ENCODE measurements around the gene SLCO4A1. TPM values are rescaled to one million over a fixed set of nuclear protein-coding genes. Genes with fewer than 3 reads are reported as not detected.

Gene SLCO4A1
- total RNA-seq, 2 donors from 2014 or later, result 2.9 to 5.0 TPM

DNA sequence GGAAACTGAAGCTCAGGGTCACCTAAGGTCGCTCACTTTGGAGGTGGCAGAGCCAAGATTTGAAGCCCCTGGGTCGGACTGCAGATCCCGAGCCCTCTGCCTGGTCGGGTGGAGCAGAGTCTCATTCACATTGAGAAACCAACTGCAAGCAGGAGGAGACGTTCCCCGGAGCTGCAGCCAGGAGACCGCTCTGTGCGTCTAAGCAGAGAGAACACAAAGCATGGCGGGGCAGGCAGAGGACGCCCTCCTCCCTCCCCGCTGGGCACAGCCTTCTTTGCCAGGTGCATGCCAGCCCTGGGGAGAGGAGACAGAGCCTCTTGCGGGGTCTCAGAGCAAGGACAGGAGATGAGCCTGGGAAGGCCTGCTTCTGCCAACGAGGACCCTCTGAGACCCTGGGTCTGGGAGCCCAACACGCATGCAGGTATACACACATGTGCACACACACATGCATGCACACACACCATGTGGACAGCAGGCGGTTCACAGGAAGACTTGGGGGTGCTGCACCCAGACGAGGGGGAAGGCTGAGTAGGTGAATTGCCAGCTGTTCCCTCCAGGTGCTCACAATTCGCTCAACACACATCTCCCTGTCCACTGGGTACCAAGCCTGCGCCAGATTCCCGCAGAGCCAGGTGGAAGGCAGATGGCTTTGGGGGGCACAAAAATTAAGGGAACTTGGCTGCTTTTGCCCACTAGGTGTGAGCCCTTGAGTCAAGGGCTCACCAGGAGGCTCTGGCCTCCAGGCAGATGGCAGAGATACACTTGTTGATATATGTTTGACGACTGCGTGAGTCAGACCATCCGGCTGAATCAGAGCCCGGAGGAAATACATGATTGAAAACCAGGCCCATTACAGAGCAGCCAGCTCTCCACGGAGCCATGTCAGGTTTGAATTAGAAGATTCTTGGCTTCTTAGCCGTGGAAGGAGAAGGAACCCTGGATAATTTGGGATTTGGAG lies 60.9 kb downstream of the SLCO4A1 start:
- TF ChIP-seq, protein P1, sequence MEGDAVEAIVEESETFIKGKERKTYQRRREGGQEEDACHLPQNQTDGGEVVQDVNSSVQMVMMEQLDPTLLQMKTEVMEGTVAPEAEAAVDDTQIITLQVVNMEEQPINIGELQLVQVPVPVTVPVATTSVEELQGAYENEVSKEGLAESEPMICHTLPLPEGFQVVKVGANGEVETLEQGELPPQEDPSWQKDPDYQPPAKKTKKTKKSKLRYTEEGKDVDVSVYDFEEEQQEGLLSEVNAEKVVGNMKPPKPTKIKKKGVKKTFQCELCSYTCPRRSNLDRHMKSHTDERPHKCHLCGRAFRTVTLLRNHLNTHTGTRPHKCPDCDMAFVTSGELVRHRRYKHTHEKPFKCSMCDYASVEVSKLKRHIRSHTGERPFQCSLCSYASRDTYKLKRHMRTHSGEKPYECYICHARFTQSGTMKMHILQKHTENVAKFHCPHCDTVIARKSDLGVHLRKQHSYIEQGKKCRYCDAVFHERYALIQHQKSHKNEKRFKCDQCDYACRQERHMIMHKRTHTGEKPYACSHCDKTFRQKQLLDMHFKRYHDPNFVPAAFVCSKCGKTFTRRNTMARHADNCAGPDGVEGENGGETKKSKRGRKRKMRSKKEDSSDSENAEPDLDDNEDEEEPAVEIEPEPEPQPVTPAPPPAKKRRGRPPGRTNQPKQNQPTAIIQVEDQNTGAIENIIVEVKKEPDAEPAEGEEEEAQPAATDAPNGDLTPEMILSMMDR (conservative IDR thresholded peaks at IDR 0.05), result no peak
- DNase-seq, result no peak
- Histone ChIP-seq H3K9ac (ENCODE audit: extremely low read depth, low read length, poor library complexity, severe bottlenecking) (no peak overlapping the region), H3K4me3 (ENCODE audit: low read length) (no peak overlapping the region), H3K9me3 (ENCODE audit: control insufficient read depth, low read length) (no peaks in the 10 kb centered on the region), H3K27ac (ENCODE audit: low read depth, low read length) (no peak overlapping the region), H3K36me3 (ENCODE audit: control insufficient read depth, insufficient read depth, low read length) (no peaks in the 10 kb centered on the region), H3K4me1 (ENCODE audit: control insufficient read depth, insufficient read depth, low read length) (peaks cover 2% of the 10 kb centered on the region), H3K27me3 (ENCODE audit: control insufficient read depth, insufficient read depth, low read length, poor library complexity, severe bottlenecking) (peaks cover 14% of the 10 kb centered on the region)
- no peak overlapping the region for H3K27ac Mint-ChIP-seq
- H3K27me3 Mint-ChIP-seq (ENCODE audit: insufficient read depth), result peaks cover 18% of the 10 kb centered on the region
- no peak overlapping the region for H3K4me3 Mint-ChIP-seq
- 89 to 91% methylated on average over 15 to 25 of the region's 25 CpGs for WGBS, 2 experiments (ENCODE audit: insufficient coverage in 1 of 2, insufficient read length in 1 of 2)
- H3K36me3 Mint-ChIP-seq (ENCODE audit: low read depth), result no peaks in the 10 kb centered on the region
- H3K9me3 Mint-ChIP-seq, result no peaks in the 10 kb centered on the region
- H3K4me1 Mint-ChIP-seq, result no peaks in the 10 kb centered on the region

DNA sequence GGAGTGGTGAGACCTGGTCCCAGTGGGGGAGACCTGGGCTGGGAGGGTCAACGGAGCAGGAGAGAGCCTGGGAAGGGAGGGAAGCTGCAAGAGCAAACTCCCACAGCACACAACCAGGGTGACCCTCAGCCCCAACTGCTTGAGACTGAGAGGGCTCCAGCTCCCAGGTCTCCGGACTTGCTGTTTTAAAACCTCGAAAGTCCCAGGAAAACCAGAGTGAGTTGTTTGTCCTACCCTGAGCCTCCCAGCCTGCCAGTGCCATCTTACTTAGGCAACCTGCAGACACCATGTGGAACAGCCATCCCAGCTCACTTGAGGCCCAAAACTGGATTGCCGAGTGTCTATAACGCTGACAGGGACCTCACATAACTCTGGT lies 61.5 kb downstream of the SLCO4A1 start:
- Histone ChIP-seq H3K9ac (ENCODE audit: extremely low read depth, low read length, poor library complexity, severe bottlenecking) (no peak overlapping the region), H3K9me3 (ENCODE audit: control insufficient read depth, low read length) (no peaks in the 10 kb centered on the region), H3K27ac (ENCODE audit: low read depth, low read length) (no peak overlapping the region), H3K4me1 (ENCODE audit: control insufficient read depth, insufficient read depth, low read length) (peaks cover 3% of the 10 kb centered on the region), H3K4me3 (ENCODE audit: low read length) (no peak overlapping the region), H3K36me3 (ENCODE audit: control insufficient read depth, insufficient read depth, low read length) (no peaks in the 10 kb centered on the region), H3K27me3 (ENCODE audit: control insufficient read depth, insufficient read depth, low read length, poor library complexity, severe bottlenecking) (peaks cover 21% of the 10 kb centered on the region)
- 85 to 100% methylated on average over 3 to 5 of the region's 5 CpGs for WGBS, 2 experiments (ENCODE audit: insufficient coverage in 1 of 2, insufficient read length in 1 of 2)
- Mint-ChIP-seq H3K36me3 (ENCODE audit: low read depth) (no peaks in the 10 kb centered on the region), H3K4me3 (no peak overlapping the region), H3K27ac (no peak overlapping the region), H3K4me1 (no peaks in the 10 kb centered on the region), H3K9me3 (no peaks in the 10 kb centered on the region), H3K27me3 (ENCODE audit: insufficient read depth) (peaks cover 23% of the 10 kb centered on the region)
- TF ChIP-seq, protein P1 (conservative IDR thresholded peaks at IDR 0.05), result no peak
- no peak for DNase-seq

DNA sequence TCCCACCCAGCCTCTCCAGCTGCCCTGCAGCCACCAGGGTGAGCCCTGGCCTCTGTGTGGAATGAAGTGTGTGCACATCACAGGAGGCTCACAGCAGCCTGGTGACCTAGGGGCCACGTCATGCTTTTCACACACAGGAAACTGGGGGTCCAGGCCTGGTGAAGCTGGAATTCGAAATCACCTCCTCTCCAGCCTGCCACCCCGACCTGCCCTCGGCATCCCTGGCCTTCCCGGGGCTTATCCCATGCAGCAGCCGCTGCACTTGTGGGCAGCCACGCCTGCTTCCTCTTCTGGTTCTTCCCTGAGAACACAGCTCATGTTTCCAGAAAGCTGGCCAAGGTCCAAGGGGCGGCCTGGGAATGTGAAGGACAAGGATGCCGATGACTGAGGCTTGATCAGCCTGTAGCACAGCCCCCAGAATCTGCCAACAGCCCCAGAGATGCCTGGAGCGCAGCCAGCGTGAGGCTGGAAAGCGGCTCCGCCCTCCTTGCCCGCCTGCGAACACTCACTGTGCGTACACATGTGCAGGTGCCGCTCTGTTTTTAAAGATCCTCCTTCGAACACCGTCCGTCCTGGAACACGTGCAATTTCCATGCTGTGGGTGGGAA lies 62.1 kb downstream of the SLCO4A1 start:
- Histone ChIP-seq H3K27me3 (ENCODE audit: control insufficient read depth, insufficient read depth, low read length, poor library complexity, severe bottlenecking) (peaks cover 27% of the 10 kb centered on the region), H3K4me3 (ENCODE audit: low read length) (no peak overlapping the region), H3K27ac (ENCODE audit: low read depth, low read length) (no peak overlapping the region), H3K36me3 (ENCODE audit: control insufficient read depth, insufficient read depth, low read length) (no peaks in the 10 kb centered on the region), H3K9ac (ENCODE audit: extremely low read depth, low read length, poor library complexity, severe bottlenecking) (no peak overlapping the region), H3K4me1 (ENCODE audit: control insufficient read depth, insufficient read depth, low read length) (peaks cover 3% of the 10 kb centered on the region), H3K9me3 (ENCODE audit: control insufficient read depth, low read length) (no peaks in the 10 kb centered on the region)
- TF ChIP-seq, protein P1 (conservative IDR thresholded peaks at IDR 0.05), result no peak
- WGBS, 2 experiments (ENCODE audit: insufficient coverage in 1 of 2, insufficient read length in 1 of 2), result 82 to 88% methylated on average over 15 to 21 of the region's 21 CpGs
- no peak for DNase-seq
- Mint-ChIP-seq H3K27ac (no peak overlapping the region), H3K36me3 (ENCODE audit: low read depth) (no peaks in the 10 kb centered on the region), H3K27me3 (ENCODE audit: insufficient read depth) (peaks cover 29% of the 10 kb centered on the region), H3K9me3 (no peaks in the 10 kb centered on the region), H3K4me3 (no peak overlapping the region), H3K4me1 (no peaks in the 10 kb centered on the region)
